Hematopoietic multipotent progenitor cell (in vitro differentiated cells): ENCODE measurements around the gene ZNF181. TPM values are rescaled to one million over a fixed set of nuclear protein-coding genes. Genes with fewer than 3 reads are reported as not detected.
"Not testable (repeated sequence)": the region's sequence is repeated elsewhere in the genome, so short reads cannot be mapped to it uniquely, and the experiment has no call there.

Source experiments
- DNase-seq, 3 donors: peaks; one replicate each; pipeline ENCODE4 v3.0.0-alpha.2; 2011 to 2015; ENCODE audit warnings: low read depth in 2 of 3, low spot score in 2 of 3
- total RNA-seq: library from RNA; depleted of rRNA; stranded (reverse); fragments of >200 nt; gene quantifications from one replicate; pipeline ENCODE4 v1.2.3, GENCODE V29; 2012

ZNF181 gene
- 15.6 TPM for total RNA-seq

DNA sequence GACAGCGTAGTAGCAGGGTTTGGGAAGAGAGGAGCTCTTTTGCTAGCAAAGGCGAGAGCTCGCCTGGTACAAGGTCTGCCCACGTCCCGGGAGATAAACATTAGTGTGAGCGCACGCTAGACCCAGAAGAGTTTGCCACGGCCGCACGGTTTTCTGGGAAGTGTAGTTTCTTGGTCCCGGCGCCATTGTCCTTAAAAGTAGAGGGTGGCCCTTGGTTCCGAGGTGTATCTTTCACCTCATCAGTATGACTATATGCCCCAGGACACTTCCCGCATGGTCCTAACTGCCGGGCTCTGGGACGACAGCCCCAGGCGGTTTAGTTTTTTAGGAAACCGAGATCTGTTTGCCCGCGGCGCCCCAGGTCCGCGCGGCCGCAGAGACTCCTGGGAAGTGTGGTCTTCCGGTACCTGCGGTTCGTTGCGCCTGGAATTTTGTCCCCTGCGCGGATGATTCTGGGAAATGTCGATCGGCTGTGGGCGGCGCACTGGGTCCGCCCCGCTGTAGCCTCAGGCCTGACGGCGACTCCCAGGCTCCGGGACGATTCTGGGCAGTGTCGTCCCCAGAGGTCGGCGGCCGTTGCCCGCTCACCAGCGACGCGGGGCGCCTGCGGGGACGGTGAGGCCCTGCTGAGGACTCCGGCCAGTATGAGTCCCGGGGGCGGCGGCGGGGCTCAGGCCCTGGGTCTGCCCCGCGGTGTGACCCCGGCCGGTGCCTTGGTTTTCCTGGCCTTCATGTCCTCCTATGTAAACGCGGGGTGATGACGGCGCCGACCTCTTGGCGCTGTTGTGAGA, at the start of gene ZNF181:
Gene ZNF181 (plus strand): TSS at position 498 of the 791 bp plus-strand sequence. CDS start 795 bp downstream, outside the sequence.
- DNase-seq: peak; percentile 68 to 94 (median 90)

GRCh38 chr19:34685266-34685665, 48.8 kb upstream of the ZNF181 start:
- not testable (repeated sequence) for DNase-seq

DNA sequence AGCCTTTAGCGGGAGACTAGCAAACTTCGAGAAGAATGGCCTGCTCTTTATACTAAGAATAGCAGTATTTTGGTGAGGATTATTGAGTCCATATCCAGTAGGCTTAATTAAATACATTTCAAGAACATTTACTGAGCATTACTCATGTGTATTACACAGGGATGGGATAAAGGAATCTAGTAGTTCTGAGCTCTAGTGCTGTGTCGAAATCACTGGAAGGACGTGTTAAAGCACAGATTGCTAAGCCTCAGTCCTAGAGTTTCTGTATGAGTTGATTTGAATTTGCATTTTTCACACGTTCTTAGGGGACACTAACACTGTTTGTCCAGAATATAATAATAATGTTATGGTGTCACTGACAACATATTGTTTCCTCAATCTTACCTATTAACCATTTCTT, 47.6 kb upstream of the ZNF181 start:
- DNase-seq: no peak

DNA sequence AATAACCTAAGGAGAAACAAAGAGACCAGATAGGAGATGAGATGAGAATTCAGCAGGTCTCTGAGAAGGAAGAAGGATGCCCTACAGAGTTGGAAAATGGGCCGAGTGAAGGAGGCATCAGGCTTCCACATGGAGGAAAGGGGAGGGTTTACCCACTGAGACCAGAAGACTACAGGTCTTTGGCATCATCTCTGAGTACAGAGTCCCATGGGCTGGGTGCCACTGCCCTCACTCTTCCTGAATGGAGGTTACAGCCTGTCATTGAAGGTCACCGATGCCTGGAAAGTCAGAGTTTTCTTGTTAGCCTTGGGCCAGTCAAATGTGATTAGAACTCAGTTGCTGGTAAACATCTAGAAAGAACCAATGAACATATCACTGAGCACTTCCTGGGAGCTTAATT, 46.7 kb upstream of the ZNF181 start:
- no peak for DNase-seq

DNA sequence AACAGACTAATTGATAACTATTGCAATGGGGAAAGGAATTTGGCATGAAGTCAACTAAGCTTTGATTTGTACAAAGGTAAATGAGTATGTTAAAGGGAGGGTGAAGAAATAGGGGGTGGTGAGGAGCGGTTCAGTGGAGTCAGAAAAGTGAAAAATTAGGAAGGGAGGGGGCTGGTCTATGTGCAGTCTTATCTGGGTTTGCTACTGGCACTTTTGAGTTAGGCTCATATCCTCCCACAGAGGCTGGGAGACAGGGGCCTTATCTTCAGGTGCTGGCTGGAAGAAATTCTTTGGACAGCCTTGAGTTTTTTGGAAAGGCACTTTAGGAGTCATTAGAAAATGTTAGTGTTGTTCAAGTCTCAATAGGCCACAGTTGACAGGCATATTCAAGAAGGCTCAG, 45.5 kb upstream of the ZNF181 start:
- DNase-seq: no peak

GRCh38 chr19:34690372-34690771, 43.7 kb upstream of the ZNF181 start:
- DNase-seq: no peak

- no peak for DNase-seq
These were observed 41.5 kb upstream of the ZNF181 start for GRCh38 chr19:34692549-34692948.

- no peak for DNase-seq
These were observed 26.4 kb upstream of the ZNF181 start for GRCh38 chr19:34707661-34708060.

DNA sequence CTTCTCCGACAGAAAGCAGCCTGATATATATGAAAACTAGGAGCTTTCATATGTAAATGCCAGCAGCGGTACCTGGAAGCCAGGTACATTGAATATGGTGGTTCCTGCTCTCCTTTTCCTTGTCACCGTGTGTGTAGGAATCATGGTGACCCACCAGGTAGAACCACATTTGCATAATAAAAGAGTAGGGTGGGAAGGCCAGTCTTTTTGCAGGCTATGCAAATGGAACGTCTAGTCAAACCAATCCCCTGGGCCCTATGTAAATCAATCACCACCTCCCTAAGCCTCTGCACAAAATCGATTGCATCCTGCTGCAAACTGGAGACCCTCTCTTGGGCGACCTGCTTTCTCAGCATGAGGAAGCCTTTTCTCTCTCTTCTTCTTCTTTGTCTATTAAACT, 22.2 kb upstream of the ZNF181 start:
- DNase-seq: no peak

DNA sequence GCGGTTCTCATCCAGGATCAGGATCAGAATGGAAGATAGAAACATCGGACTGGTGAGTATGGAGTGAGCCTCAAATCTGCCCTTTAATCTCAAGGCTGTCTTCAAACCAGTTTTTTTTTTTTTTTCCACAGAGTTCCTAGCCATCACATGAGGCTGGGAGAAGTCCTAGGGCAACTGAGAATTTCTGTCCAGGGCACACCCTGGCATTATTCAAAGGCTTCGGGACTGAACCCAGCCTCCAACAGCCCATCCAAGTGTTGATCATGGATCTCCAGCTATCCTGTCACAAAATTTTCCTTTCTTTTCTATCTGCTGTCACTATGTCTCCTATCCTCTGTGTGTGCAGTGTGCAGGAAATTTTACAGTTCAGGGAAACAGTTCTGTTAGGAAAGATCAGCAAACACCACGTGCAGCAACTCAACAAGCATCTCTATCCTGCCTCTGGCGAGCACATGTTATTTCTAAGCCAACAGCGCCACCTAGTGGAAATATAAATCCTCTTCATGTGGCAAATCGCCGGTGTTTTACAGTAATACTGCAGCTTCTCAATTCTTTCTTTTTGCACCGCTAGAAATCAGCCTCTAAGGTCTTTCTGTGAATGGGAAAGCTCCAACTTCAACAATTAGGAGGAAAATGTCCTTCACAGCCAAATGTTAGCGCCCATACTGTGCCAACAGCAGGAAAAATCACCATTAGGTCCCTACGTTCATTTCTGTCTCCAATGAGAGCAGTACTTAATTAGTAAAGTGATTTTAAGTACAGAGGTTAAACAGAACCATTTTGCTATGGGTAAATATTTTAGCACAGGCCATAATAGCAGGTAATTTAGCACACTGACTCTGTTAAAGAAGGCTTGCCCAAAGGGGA, 21.4 kb upstream of the ZNF181 start:
- peak; percentile 65 to 87 (median 68) for DNase-seq

- DNase-seq: peak in 1 of 3 donors; percentile 5
These were observed 20.8 kb upstream of the ZNF181 start for GRCh38 chr19:34713262-34713637.

- DNase-seq: no peak
These were observed 18.7 kb upstream of the ZNF181 start for GRCh38 chr19:34715357-34715756.

GRCh38 chr19:34722353-34722752, 11.7 kb upstream of the ZNF181 start:
- no peak for DNase-seq

DNA sequence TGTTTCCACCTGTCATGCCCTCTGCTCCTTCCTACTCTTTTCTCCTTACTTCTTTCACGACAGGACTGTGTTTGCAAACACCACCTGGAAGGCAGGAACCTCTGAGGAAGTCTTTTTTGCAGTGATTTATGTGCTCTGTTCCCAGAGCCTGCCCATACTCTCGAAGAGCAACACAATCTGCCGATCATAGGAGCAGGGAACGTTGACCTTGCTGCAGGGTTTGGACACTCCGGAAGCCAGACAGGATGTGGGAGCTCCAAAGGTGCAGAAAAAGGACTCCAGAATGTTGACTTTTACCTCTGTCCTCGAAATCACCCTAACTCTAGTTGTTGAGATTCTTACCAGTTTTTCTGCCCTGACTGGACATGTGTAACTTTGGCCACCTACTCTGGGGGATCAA, 8.6 kb upstream of the ZNF181 start:
- DNase-seq: no peak

DNA sequence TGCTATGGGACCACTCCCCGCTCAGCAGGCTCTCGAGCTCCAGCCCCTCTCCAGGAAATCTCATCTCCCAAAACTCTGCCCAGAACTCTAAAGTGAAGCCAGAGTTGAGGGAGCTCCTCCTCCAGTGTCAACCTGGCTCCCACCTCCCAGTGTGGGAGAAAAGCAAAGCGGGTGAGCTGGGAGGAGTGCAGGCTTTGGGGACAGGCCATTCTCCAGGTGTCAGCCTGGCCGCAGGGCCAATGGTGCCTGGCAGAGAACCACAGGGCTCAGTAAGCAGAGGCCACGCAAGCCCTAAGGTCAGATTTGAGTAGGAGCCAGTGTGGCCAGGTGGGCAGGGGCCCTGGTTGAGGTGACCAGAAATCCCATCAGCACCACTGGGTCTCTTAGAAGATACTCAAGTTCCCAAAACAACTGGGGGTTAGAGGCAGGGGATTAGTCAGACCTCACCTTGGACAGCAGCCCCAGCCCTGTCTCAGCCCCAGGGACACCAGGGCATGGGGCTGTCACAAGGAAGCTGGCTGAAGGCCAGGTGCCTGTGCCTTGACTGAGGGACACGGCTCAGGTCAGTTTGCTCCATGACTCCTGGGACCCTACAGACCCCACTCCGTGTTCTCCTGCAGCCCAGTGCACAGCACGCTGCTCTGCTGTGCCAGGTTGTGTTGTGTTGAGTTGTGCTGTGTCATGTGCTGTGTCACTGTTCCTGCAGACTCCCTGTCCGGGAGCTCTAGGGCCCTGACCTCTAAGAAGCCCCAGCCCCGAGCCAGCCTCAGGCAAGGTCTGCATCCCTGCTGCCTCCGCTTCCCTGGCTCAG, 2.8 kb upstream of the ZNF181 start:
- DNase-seq: no peak

- DNase-seq: no peak
These were observed 2.1 kb upstream of the ZNF181 start for GRCh38 chr19:34731964-34732363.

- DNase-seq: peak in 1 of 3 donors; percentile 49
These were observed 1.3 kb upstream of the ZNF181 start for GRCh38 chr19:34732612-34733211.

- peak in 2 of 3 donors; percentile 78 to 92 for DNase-seq
These were observed 737 bp upstream of the ZNF181 start for GRCh38 chr19:34733266-34733745.

DNA sequence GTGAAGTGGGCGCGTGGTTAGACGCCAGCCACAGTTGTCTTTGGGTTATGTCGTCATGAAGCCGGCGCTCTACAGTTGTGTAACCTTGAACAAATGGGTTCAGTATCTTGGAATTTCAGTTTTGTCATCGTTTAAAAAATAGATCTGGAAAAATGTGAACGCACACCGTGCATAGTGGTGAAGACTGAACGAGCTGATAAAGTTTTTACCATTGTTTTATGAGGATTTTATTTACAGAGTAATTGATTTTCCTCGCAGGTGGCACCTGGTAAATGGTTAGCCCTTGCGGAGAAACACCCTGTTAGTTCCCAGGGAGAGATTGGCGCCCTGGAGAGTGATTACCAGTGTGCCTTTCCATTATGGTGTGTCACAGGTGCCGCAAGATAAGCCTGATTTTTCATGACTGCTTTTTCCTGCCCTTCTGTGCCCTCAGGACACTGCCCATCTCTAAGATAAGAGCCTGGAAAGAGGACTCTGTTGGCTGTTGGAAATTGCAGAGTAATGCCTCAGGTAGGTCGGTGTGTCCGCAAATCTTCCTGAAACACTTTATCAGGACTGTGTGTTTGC, 577 bp downstream of the ZNF181 start:
- peak in 1 of 3 donors; percentile 96 for DNase-seq
